ENCODE results near the gene RACK1. TPM values are rescaled to one million over a fixed set of nuclear protein-coding genes. Genes with fewer than 3 reads are reported as not detected.
A peak's percentile ranks its signal among the peaks of the same experiment; 100 is the strongest.

The RACK1 gene
- total and polyA plus RNA-seq, 2 of the 13 experiments (the other 11 are each of a cell fraction or from before 2014, with no cell fraction given), result 2,514 to 6,141 TPM

DNA sequence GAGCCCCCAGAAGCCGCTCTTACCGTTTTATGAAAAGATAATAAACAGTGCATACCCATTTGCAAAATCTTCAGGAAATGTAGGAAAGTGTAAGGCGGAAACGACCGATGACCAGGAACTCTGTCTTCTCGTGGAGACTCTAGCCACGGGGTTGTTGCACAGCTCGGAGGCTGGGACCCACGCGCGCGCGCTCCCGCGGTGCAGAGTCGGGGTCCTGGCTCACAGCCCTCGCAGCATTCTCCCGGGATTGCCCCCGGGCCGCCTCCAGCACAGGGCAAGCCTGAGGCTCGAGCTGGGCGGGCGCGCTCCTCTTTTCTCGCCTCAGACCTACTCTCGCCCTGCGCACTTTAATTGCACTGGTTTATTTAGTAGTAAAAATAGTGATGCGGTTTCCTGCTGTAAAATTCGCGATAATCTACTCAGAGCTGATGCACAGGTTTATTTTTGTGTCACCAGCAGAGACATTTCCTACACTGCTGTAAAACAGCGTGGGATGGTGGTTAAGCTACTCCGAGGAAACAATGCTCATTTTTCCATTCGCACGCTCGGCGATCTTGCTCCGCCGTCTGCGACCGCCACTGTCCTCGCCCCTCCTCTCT is 54.2 kb downstream of the RACK1 start (continued):
- TF ChIP-seq, protein P1, sequence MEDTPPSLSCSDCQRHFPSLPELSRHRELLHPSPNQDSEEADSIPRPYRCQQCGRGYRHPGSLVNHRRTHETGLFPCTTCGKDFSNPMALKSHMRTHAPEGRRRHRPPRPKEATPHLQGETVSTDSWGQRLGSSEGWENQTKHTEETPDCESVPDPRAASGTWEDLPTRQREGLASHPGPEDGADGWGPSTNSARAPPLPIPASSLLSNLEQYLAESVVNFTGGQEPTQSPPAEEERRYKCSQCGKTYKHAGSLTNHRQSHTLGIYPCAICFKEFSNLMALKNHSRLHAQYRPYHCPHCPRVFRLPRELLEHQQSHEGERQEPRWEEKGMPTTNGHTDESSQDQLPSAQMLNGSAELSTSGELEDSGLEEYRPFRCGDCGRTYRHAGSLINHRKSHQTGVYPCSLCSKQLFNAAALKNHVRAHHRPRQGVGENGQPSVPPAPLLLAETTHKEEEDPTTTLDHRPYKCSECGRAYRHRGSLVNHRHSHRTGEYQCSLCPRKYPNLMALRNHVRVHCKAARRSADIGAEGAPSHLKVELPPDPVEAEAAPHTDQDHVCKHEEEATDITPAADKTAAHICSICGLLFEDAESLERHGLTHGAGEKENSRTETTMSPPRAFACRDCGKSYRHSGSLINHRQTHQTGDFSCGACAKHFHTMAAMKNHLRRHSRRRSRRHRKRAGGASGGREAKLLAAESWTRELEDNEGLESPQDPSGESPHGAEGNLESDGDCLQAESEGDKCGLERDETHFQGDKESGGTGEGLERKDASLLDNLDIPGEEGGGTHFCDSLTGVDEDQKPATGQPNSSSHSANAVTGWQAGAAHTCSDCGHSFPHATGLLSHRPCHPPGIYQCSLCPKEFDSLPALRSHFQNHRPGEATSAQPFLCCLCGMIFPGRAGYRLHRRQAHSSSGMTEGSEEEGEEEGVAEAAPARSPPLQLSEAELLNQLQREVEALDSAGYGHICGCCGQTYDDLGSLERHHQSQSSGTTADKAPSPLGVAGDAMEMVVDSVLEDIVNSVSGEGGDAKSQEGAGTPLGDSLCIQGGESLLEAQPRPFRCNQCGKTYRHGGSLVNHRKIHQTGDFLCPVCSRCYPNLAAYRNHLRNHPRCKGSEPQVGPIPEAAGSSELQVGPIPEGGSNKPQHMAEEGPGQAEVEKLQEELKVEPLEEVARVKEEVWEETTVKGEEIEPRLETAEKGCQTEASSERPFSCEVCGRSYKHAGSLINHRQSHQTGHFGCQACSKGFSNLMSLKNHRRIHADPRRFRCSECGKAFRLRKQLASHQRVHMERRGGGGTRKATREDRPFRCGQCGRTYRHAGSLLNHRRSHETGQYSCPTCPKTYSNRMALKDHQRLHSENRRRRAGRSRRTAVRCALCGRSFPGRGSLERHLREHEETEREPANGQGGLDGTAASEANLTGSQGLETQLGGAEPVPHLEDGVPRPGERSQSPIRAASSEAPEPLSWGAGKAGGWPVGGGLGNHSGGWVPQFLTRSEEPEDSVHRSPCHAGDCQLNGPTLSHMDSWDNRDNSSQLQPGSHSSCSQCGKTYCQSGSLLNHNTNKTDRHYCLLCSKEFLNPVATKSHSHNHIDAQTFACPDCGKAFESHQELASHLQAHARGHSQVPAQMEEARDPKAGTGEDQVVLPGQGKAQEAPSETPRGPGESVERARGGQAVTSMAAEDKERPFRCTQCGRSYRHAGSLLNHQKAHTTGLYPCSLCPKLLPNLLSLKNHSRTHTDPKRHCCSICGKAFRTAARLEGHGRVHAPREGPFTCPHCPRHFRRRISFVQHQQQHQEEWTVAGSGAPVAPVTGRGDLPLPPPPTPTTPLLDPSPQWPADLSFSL (CRISPR knock-in tag; IDR thresholded peaks at IDR 0.05), result no peak
- TF ChIP-seq SCMH1 (CRISPR knock-in tag; IDR thresholded peaks at IDR 0.05; ENCODE audit: borderline replicate concordance), result no peak
- TF ChIP-seq MEF2D (CRISPR knock-in tag; IDR thresholded peaks at IDR 0.05), result no peak
- TF ChIP-seq HNRNPH1 (optimal IDR thresholded peaks at IDR 0.05; ENCODE audit: low read depth, low read length), result no peak
- TF ChIP-seq ZNF883 (CRISPR knock-in tag; IDR thresholded peaks at IDR 0.05; ENCODE audit: not compliant biosample characterization), result no peak
- no peak for TF ChIP-seq PHF20 (CRISPR knock-in tag; IDR thresholded peaks at IDR 0.05)
- TF ChIP-seq, protein P2, sequence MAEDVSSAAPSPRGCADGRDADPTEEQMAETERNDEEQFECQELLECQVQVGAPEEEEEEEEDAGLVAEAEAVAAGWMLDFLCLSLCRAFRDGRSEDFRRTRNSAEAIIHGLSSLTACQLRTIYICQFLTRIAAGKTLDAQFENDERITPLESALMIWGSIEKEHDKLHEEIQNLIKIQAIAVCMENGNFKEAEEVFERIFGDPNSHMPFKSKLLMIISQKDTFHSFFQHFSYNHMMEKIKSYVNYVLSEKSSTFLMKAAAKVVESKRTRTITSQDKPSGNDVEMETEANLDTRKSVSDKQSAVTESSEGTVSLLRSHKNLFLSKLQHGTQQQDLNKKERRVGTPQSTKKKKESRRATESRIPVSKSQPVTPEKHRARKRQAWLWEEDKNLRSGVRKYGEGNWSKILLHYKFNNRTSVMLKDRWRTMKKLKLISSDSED (CRISPR knock-in tag; IDR thresholded peaks at IDR 0.05), result no peak
- no peak for TF ChIP-seq ZNF20 (CRISPR knock-in tag; IDR thresholded peaks at IDR 0.05)
- TF ChIP-seq RBAK (CRISPR knock-in tag; IDR thresholded peaks at IDR 0.05), result no peak
- TF ChIP-seq KLF15 (CRISPR knock-in tag; IDR thresholded peaks at IDR 0.05; ENCODE audit: borderline replicate concordance), result no peak
- TF ChIP-seq MZF1 (CRISPR knock-in tag; IDR thresholded peaks at IDR 0.05; ENCODE audit: borderline replicate concordance), result no peak
- peak; percentile 39; the same call in 1 of the 2 replicates for TF ChIP-seq HOXA9 (CRISPR knock-in tag; IDR thresholded peaks at IDR 0.05; ENCODE audit: borderline replicate concordance)
- TF ChIP-seq GABPB1 (CRISPR knock-in tag; IDR thresholded peaks at IDR 0.05), result no peak
- TF ChIP-seq, protein P3, sequence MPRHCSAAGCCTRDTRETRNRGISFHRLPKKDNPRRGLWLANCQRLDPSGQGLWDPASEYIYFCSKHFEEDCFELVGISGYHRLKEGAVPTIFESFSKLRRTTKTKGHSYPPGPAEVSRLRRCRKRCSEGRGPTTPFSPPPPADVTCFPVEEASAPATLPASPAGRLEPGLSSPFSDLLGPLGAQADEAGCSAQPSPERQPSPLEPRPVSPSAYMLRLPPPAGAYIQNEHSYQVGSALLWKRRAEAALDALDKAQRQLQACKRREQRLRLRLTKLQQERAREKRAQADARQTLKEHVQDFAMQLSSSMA (CRISPR knock-in tag; IDR thresholded peaks at IDR 0.05), result 0 out of 2 replicates have a peak, but pooled peaks have one; percentile 12
- TF ChIP-seq, protein P4, sequence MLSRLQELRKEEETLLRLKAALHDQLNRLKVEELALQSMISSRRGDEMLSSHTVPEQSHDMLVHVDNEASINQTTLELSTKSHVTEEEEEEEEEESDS (CRISPR knock-in tag; IDR thresholded peaks at IDR 0.05; ENCODE audit: borderline replicate concordance), result no peak
- no peak for TF ChIP-seq RXRA (CRISPR knock-in tag; IDR thresholded peaks at IDR 0.05)
- no peak for TF ChIP-seq ZNF720 (CRISPR knock-in tag; IDR thresholded peaks at IDR 0.05)
- no peak for TF ChIP-seq JUNB (CRISPR knock-in tag; IDR thresholded peaks at IDR 0.05; ENCODE audit: borderline replicate concordance)
- TF ChIP-seq ZNF879 (CRISPR knock-in tag; IDR thresholded peaks at IDR 0.05), result no peak
- TF ChIP-seq FOXA3 (CRISPR knock-in tag; IDR thresholded peaks at IDR 0.05), result no peak

All from HepG2 (cell line).